VCaP (cell line): Measurements from ENCODE around the gene RNF180.
"Not testable (repeated sequence)": the region's sequence is repeated elsewhere in the genome, so short reads cannot be mapped to it uniquely, and the experiment has no call there.

Experiments
- H3K27ac ChIP-seq: fragments of 450-650 bp; 2 replicates; pipeline ENCODE4 v1.5.1; 2017
- CTCF ChIP-seq: fragments of 450-650 bp; conservative IDR thresholded peaks from 2 replicates; pipeline ENCODE4 v1.5.1; 2017; ENCODE audit warnings: mild to moderate bottlenecking, moderate library complexity

The RNF180 gene

GRCh38 chr5:64286381-64286780, 120.7 kb downstream of the RNF180 start:
- H3K27ac ChIP-seq: no peak overlapping the region
- no peak for TF ChIP-seq CTCF

- not testable (repeated sequence) for H3K27ac ChIP-seq
Observed at GRCh38 chr5:64288496-64288895, 122.9 kb downstream of the RNF180 start.

- no peak for TF ChIP-seq CTCF
- no peak overlapping the region for H3K27ac ChIP-seq
Observed at GRCh38 chr5:64292611-64293215, 127.1 kb downstream of the RNF180 start.

GRCh38 chr5:64295101-64295500, 129.5 kb downstream of the RNF180 start:
- no peak for TF ChIP-seq CTCF

GRCh38 chr5:64298586-64298985, 132.9 kb downstream of the RNF180 start:
- TF ChIP-seq CTCF: no peak
- H3K27ac ChIP-seq: no peak overlapping the region

More at GRCh38 chr5:64295101-64295500, 129.5 kb downstream of the RNF180 start:
- H3K27ac ChIP-seq: no peak overlapping the region

GRCh38 chr5:64299805-64300204, 134.2 kb downstream of the RNF180 start:
- no peak overlapping the region for H3K27ac ChIP-seq
- no peak for TF ChIP-seq CTCF

- no peak overlapping the region for H3K27ac ChIP-seq
- TF ChIP-seq CTCF: no peak
Observed at GRCh38 chr5:64301566-64301965, 135.9 kb downstream of the RNF180 start.

GRCh38 chr5:64308135-64308534, 142.5 kb downstream of the RNF180 start:
- no peak for TF ChIP-seq CTCF
- H3K27ac ChIP-seq: no peak overlapping the region
